Fibroblast of pulmonary artery (primary cell): ENCODE results near the gene CAMK2G.

Experiments used
- DNase-seq: peaks from one replicate; pipeline ENCODE4 v3.0.0-alpha.2; 2010; ENCODE audit warnings: low read depth
- H3K4me3 ChIP-seq: replicated peaks from 2 replicates; pipeline ENCODE4 v1.5.1; 2011; ENCODE audit warnings: low read depth, mild to moderate bottlenecking, control low read depth, low read length, moderate library complexity
- TF ChIP-seq, protein P1 (sequence below): IDR thresholded peaks from 2 replicates; pipeline ENCODE4 v1.5.1; 2011; ENCODE audit warnings: mild to moderate bottlenecking, control low read depth, low read length, inconsistent platforms; ENCODE audit errors: missing control alignments

CAMK2G gene

DNA sequence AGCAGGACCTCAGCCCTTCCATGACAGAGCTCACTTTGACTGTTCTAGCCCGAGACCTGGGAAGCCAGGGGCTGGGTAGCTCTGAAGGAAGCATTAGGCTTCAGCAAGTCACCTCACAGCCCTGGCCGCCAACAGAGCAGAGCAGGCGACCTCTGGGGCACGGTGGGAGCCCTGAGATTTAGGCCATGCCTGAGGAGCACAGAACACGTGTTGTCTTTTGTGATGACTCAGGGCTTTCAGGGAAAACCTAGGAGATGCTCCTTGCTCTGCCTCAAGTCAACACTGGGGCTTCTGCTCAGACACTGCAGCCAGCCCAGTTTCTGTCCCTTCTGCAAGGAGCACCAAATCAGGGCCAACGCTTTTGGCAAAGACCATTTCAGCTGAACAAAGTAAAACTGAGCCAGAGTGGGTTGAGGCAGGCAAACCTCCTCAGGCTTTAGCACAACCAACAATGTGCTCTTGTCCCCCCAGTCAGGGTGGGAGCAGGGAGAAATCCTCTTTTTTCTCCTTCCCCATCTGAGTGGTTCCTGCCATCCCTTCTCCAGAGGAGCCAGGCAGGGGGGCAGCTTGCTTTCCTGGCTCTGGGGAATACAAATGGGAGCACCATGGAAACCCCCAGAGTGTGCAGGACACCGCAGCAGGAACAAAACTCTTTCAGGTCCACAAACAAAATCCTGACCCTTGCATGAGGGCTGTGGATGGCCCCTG, 14.4 kb downstream of the CAMK2G start:
- no peak overlapping the region for H3K4me3 ChIP-seq
- DNase-seq: no peak
- TF ChIP-seq, protein P1, sequence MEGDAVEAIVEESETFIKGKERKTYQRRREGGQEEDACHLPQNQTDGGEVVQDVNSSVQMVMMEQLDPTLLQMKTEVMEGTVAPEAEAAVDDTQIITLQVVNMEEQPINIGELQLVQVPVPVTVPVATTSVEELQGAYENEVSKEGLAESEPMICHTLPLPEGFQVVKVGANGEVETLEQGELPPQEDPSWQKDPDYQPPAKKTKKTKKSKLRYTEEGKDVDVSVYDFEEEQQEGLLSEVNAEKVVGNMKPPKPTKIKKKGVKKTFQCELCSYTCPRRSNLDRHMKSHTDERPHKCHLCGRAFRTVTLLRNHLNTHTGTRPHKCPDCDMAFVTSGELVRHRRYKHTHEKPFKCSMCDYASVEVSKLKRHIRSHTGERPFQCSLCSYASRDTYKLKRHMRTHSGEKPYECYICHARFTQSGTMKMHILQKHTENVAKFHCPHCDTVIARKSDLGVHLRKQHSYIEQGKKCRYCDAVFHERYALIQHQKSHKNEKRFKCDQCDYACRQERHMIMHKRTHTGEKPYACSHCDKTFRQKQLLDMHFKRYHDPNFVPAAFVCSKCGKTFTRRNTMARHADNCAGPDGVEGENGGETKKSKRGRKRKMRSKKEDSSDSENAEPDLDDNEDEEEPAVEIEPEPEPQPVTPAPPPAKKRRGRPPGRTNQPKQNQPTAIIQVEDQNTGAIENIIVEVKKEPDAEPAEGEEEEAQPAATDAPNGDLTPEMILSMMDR: no peak

- no peak overlapping the region for H3K4me3 ChIP-seq
- DNase-seq: no peak
- TF ChIP-seq, protein P1: no peak
These were observed 14.9 kb downstream of the CAMK2G start for GRCh38 chr10:73859428-73859783.

GRCh38 chr10:73858750-73859427, 15.5 kb downstream of the CAMK2G start:
- no peak overlapping the region for H3K4me3 ChIP-seq
- TF ChIP-seq, protein P1: no peak
- no peak for DNase-seq

- no peak overlapping the region for H3K4me3 ChIP-seq
- TF ChIP-seq, protein P1: no peak
- no peak for DNase-seq
These were observed 16.2 kb downstream of the CAMK2G start for GRCh38 chr10:73858013-73858708.

DNA sequence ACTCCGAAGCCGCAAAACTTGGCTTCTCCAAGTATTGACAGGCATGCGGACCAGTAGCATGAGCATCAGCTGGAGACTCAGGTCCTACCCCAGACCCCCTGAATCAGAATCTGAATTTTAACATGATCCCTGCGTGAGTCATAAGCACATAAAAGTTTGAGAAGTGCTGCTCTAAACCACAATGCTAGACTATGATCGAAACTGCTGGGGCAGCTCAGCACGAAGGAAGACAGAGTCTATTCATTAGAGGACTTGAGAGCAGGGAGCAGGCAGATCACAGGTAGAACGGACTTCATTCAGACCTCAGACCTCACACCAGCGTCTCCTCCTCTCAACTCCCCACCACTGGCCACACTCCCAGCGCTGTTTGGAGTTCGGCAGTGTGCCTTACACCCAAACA, 16.9 kb downstream of the CAMK2G start:
- no peak for DNase-seq
- H3K4me3 ChIP-seq: no peak overlapping the region
- TF ChIP-seq, protein P1: no peak

GRCh38 chr10:73856261-73856660, 18.1 kb downstream of the CAMK2G start:
- TF ChIP-seq, protein P1: no peak
- no peak overlapping the region for H3K4me3 ChIP-seq
- DNase-seq: no peak

DNA sequence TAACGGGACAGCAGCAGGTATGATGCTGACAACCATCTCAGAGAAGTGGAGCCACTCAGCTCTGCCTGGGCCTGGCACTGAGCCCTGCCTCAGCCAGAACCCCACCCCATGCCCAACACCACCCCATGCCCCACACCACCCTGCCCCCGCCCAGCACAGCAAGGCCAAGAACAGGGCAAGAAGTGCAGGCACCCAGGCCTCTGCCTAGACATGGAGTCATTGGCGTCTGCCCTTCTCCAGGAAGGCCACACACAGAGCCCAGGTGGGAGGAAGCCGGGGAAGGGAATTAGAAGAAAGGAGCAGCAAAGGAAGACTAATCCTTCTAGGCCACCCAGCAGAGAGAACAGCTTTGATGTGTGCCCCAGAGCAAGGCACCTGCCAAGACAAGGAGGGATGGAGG, 18.9 kb downstream of the CAMK2G start:
- TF ChIP-seq, protein P1: no peak
- no peak for DNase-seq
- H3K4me3 ChIP-seq: no peak overlapping the region
